Hematopoietic multipotent progenitor cell treated with erythropoietin and hydrocortisone succinate and interleukin-3 and kit ligand, for 17 days (in vitro differentiated cells): ENCODE results near the gene PRRC2A.

Experiments
- DNase-seq: peaks from one replicate; pipeline ENCODE4 v3.0.0-alpha.2; 2015; ENCODE audit warnings: low spot score

PRRC2A gene

DNA sequence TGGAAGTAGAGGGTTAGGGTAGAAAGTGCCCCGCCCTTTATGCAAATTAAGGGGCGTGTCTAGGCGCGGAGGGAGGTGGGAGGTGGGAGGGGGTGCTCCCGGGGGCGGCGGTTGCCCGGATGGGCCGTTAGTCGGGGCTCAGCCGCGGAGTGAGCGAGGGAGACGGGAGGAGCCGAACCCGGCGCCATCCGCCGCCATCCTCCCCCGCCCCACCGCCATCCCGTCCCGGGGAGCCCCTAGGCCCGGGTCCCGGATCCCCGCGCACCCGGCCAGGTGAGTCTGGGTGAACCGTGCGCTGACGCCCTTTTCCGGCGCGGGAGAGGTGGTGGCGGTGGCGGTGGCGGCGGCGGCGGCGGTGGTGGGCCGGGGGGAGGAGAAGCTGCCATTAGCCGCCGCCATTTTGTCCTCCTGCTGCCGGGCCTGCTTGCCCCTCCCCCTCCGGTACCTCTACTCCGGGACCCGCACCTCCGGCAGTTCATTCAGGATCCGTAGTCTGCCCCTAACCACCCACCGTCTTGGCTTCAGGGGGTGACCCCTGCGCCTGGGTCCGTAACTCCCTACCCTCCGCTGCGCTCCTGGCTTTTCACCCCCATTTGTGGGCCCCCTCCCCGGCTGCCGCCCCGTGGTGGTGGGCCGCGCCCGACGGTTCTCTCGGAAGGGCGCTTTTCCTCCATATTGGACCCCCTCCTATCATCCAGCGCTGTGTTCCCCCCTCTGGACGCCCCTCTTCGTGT lies at the start of gene PRRC2A:
Gene PRRC2A (plus strand): TSS at position 130 of the 734 bp plus-strand sequence. CDS start 2,075 bp downstream, outside the sequence.
- DNase-seq, result no peak

- no peak for DNase-seq
Measured at GRCh38 chr6:31572041-31572911, 48.2 kb upstream of the PRRC2A start, which contains the start of gene LTA. LTA (plus strand) TSS chr6:31572289; CDS start chr6:31572743, 454 bp downstream.

GRCh38 chr6:31573239-31574105 lies 47.0 kb upstream of the PRRC2A start:
- no peak for DNase-seq

GRCh38 chr6:31574106-31575061 lies 46.1 kb upstream of the PRRC2A start:
- DNase-seq, result no peak

DNA sequence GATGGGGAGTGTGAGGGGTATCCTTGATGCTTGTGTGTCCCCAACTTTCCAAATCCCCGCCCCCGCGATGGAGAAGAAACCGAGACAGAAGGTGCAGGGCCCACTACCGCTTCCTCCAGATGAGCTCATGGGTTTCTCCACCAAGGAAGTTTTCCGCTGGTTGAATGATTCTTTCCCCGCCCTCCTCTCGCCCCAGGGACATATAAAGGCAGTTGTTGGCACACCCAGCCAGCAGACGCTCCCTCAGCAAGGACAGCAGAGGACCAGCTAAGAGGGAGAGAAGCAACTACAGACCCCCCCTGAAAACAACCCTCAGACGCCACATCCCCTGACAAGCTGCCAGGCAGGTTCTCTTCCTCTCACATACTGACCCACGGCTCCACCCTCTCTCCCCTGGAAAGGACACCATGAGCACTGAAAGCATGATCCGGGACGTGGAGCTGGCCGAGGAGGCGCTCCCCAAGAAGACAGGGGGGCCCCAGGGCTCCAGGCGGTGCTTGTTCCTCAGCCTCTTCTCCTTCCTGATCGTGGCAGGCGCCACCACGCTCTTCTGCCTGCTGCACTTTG lies 45.1 kb upstream of the PRRC2A start, which contains the start of gene TNF:
Gene TNF (plus strand): TSS at position 231 of the 567 bp plus-strand sequence. CDS start 177 bp downstream, at position 408.
- DNase-seq, result no peak

- DNase-seq, result no peak
Measured at GRCh38 chr6:31575952-31576685, 44.4 kb upstream of the PRRC2A start.

DNA sequence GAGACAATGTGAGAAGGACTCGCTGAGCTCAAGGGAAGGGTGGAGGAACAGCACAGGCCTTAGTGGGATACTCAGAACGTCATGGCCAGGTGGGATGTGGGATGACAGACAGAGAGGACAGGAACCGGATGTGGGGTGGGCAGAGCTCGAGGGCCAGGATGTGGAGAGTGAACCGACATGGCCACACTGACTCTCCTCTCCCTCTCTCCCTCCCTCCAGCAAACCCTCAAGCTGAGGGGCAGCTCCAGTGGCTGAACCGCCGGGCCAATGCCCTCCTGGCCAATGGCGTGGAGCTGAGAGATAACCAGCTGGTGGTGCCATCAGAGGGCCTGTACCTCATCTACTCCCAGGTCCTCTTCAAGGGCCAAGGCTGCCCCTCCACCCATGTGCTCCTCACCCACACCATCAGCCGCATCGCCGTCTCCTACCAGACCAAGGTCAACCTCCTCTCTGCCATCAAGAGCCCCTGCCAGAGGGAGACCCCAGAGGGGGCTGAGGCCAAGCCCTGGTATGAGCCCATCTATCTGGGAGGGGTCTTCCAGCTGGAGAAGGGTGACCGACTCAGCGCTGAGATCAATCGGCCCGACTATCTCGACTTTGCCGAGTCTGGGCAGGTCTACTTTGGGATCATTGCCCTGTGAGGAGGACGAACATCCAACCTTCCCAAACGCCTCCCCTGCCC lies 43.5 kb upstream of the PRRC2A start:
- no peak for DNase-seq

DNA sequence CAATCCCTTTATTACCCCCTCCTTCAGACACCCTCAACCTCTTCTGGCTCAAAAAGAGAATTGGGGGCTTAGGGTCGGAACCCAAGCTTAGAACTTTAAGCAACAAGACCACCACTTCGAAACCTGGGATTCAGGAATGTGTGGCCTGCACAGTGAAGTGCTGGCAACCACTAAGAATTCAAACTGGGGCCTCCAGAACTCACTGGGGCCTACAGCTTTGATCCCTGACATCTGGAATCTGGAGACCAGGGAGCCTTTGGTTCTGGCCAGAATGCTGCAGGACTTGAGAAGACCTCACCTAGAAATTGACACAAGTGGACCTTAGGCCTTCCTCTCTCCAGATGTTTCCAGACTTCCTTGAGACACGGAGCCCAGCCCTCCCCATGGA lies 42.9 kb upstream of the PRRC2A start:
- DNase-seq, result no peak

DNA sequence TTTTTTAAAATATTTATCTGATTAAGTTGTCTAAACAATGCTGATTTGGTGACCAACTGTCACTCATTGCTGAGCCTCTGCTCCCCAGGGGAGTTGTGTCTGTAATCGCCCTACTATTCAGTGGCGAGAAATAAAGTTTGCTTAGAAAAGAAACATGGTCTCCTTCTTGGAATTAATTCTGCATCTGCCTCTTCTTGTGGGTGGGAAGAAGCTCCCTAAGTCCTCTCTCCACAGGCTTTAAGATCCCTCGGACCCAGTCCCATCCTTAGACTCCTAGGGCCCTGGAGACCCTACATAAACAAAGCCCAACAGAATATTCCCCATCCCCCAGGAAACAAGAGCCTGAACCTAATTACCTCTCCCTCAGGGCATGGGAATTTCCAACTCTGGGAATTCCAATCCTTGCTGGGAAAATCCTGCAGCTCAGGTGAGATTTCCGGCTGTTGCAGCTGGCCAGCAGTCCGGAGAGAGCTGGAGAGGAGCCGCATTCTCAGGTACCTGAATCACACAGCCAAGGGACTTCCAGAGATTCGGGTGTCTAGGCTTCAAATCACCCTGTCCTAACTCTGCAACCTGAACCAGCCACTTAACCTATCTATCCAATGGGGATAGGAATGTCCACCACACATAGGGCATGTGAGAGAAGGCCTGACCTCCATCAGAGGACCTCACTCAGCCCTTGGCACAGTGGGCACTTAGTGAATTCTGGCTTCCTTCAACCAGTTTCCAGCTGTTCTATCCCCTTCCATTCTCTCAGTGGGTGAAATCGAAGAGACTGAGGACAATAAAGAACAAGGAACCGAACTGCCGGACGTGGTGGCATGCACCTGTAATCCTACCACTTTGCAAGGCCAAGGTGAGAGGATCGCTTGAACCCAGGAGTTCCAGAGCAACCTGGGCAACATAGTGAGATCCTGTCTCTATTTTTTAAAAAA lies 42.1 kb upstream of the PRRC2A start:
- DNase-seq, result no peak

DNA sequence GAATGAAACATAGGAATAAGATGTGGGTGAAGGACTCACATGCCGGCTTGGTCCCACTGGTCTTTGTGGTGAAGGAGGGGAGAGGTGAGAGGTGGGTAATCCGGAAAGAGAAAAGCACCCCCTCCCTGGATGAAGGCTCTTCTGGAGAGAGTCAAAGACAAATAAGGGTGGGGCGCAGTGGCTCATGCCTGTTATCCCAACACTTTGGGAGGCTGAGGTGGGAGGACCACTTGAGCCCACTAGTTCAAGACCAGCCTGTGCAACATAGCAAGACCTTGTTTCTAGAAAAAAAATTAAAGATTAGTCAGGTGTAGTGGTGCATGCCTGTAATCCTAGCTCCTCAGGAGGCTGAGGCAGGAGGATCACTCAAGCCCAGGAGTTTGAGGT lies 41.4 kb upstream of the PRRC2A start:
- no peak for DNase-seq

DNA sequence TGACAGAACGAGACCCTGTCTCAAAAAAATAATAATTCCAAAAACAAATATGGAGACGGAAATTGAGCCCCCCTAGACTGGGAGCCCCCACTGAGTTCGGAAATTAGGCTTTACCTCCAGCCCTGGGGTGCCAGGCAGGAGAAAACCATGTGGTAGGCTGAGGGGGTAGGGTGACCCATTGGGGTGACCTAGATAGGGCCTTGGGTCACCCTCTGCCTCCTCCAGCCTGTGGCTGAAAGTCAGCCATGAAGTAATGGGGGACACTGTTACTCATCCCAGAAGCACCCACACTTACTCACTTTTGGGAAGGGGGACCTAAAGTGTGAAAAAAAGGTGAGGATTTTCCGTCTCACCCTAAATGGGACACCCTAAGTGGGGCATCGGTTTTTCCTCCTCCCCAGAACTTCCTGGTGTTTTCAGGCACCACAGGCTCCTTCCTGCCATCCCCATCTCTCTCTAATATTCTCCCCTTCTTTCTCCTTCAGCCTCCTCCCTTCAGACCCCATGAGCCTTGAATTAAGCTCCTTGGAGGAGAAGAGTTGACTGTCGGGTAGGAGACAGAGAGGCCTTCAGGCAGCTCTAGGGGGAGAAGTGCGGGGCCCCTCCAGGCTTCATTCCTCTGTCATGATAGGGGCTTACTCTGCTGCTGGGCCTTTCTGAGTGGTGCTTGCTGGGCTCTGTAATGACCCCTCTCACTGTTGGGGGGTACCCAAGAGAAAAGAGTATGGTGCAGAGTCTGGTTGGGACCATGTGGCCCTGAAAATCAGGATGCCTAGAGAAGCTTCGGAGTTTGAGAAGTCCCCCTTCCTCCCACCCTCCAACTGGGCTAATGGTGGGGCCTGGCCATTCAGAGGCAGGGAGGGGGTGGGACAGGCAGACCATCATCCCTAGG lies 40.7 kb upstream of the PRRC2A start:
- DNase-seq, result no peak

DNA sequence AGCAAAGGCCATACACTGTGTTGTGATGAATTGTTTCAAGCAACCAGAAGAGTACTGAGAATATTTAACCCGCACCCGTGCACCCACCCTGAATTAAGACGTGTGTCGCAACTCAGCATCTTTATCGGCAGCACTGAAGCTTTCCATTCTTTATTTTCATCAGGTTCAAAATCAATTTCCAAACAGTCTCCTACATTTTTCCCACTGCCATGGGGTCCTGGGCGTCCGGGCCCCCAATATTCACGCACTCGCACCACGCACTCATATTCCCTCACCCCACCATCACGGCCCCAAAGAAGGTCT lies 40.1 kb upstream of the PRRC2A start:
- DNase-seq, result no peak

- DNase-seq, result peak; percentile 77
Measured at GRCh38 chr6:31580807-31581433, 39.6 kb upstream of the PRRC2A start.

- DNase-seq, result no peak
Measured at GRCh38 chr6:31581434-31582229, 38.9 kb upstream of the PRRC2A start.

- DNase-seq, result no peak
Measured at GRCh38 chr6:31582230-31582643, 38.3 kb upstream of the PRRC2A start, which contains the start of gene LTB. LTB (minus strand) TSS chr6:31582424; CDS start chr6:31582417, 7 bp downstream.

DNA sequence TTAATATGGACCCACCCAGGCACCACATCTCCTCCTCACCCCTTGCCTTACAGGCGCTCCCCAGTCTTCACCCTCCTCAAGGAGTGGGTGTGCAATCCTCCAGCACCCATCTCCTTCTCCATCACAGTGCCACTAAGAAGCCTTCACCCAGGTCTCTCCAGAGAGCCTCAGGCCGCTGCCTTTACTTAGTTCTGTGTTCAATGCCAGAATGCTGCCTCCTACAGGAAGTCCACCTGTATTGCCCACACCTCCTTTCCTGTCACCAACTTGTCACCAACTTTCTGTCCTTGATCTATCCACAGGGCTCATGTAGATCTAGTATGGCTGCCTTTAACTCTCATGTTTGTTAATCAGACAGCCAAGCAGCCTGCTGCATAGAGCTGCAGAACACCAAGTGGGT lies 35.0 kb upstream of the PRRC2A start:
- DNase-seq, result peak; percentile 19
